Measurements from ENCODE around the gene SP9. TPM values are rescaled to one million over a fixed set of nuclear protein-coding genes. Genes with fewer than 3 reads are reported as not detected.

The SP9 gene
- total RNA-seq, 1 experiment from 2014 or later, result not detected

DNA sequence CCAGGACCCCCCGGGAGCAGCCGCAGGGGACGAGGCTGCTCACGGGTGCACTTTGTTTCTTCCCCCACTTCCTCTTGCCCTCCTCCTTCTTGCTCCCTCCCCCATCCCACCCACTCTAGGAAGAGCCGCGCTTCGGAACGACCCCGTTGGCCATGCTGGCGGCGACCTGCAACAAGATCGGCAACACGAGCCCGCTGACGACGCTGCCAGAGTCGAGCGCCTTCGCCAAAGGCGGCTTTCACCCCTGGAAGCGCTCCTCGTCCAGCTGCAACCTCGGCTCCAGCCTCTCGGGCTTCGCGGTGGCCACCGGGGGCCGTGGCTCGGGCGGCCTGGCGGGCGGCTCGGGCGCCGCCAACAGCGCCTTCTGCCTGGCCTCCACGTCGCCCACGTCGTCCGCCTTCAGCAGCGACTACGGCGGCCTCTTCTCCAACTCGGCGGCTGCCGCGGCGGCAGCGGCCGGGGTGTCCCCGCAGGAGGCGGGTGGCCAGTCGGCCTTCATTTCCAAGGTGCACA lies 1.3 kb downstream of the SP9 start:
- no peak overlapping the region for H3K4me3 ChIP-seq

DNA sequence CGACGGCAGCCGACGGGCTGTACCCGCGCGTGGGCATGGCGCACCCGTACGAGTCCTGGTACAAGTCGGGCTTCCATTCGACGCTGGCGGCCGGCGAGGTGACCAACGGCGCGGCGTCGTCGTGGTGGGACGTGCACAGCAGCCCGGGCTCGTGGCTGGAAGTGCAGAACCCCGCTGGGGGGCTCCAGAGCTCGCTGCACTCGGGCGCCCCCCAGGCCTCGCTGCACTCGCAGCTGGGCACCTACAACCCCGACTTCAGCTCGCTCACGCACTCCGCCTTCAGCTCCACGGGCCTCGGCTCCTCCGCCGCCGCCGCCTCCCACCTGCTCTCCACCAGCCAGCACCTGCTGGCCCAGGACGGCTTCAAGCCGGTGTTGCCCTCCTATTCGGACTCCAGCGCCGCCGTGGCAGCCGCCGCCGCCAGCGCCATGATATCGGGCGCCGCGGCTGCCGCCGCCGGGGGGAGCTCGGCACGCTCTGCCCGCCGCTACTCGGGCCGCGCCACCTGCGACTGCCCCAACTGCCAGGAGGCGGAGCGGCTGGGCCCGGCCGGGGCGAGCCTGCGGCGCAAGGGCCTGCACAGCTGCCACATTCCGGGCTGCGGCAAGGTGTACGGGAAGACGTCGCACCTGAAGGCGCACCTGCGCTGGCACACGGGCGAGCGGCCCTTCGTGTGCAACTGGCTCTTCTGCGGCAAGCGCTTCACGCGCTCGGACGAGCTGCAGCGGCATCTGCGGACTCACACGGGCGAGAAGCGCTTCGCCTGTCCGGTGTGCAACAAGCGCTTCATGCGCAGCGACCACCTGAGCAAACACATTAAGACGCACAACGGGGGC lies 2.0 kb downstream of the SP9 start:
- TF ChIP-seq EZH2 (IDR thresholded peaks at IDR 0.05; ENCODE audit: low read depth), result no peak
- TF ChIP-seq, protein P1, sequence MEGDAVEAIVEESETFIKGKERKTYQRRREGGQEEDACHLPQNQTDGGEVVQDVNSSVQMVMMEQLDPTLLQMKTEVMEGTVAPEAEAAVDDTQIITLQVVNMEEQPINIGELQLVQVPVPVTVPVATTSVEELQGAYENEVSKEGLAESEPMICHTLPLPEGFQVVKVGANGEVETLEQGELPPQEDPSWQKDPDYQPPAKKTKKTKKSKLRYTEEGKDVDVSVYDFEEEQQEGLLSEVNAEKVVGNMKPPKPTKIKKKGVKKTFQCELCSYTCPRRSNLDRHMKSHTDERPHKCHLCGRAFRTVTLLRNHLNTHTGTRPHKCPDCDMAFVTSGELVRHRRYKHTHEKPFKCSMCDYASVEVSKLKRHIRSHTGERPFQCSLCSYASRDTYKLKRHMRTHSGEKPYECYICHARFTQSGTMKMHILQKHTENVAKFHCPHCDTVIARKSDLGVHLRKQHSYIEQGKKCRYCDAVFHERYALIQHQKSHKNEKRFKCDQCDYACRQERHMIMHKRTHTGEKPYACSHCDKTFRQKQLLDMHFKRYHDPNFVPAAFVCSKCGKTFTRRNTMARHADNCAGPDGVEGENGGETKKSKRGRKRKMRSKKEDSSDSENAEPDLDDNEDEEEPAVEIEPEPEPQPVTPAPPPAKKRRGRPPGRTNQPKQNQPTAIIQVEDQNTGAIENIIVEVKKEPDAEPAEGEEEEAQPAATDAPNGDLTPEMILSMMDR (conservative IDR thresholded peaks at IDR 0.05), result no peak
- H4K20me1 ChIP-seq (ENCODE audit: insufficient read depth), result no peaks in the 10 kb centered on the region
- no peaks in the 10 kb centered on the region for H3K4me1 ChIP-seq (replicated peaks; ENCODE audit: insufficient read depth)
- H3K27me3 ChIP-seq (ENCODE audit: insufficient read depth, low read depth), result peaks cover under 1% of the 10 kb centered on the region; the same call in 1 of the 2 replicates
- H3F3A ChIP-seq (ENCODE audit: insufficient read depth, low read depth), result no peaks in the 10 kb centered on the region
- DNase-seq, result peak in 1 of 2 experiments; percentile 42
- intact Hi-C loops (cut with micrococcal nuclease; ENCODE audit: unreplicated experiment), result no loop called here
- H3K79me2 ChIP-seq (ENCODE audit: low read depth), result no peaks in the 10 kb centered on the region
- H3K36me3 ChIP-seq (ENCODE audit: low read depth), result no peaks in the 10 kb centered on the region
- no peak overlapping the region for H2AFZ ChIP-seq
- no peak overlapping the region for H3K27ac ChIP-seq
- H3K4me2 ChIP-seq, result no peak overlapping the region
- H3K9me3 ChIP-seq (ENCODE audit: insufficient read depth, low read depth), result no peaks in the 10 kb centered on the region
- no TSS peak for BruUV-seq (replicated peaks)
- no peak overlapping the region for H3K4me3 ChIP-seq
- no peaks in the 10 kb centered on the region for H3K9me2 ChIP-seq (ENCODE audit: insufficient read depth)
- ChIA-PET POLR2A (ENCODE audit: unreplicated experiment) (no interaction called here), CTCF (interaction anchor here (0.6 to 0.7 kb wide), 3 partner anchors 276 to 1232 kb away, joined by 3 to 5 read pairs (median 4); no protein-coding TSS in a partner anchor)

More for the DNA sequence above, 1.3 kb downstream of the SP9 start:
- TF ChIP-seq, protein P1 (conservative IDR thresholded peaks at IDR 0.05), result no peak
- no peak for TF ChIP-seq EZH2 (IDR thresholded peaks at IDR 0.05; ENCODE audit: low read depth)
- no peak for DNase-seq
- no peak overlapping the region for H3K27ac ChIP-seq
- no TSS peak for BruUV-seq (replicated peaks)
- ChIA-PET POLR2A (ENCODE audit: unreplicated experiment) (no interaction called here), CTCF (no interaction called here)
- peaks cover 5% of the 10 kb centered on the region; the same call in 1 of the 2 replicates for H3K27me3 ChIP-seq (ENCODE audit: insufficient read depth, low read depth)
- H3K79me2 ChIP-seq (ENCODE audit: low read depth), result no peaks in the 10 kb centered on the region
- no peaks in the 10 kb centered on the region for H3K4me1 ChIP-seq (replicated peaks; ENCODE audit: insufficient read depth)
- H3K4me2 ChIP-seq, result no peak overlapping the region
- no peaks in the 10 kb centered on the region for H3K36me3 ChIP-seq (ENCODE audit: low read depth)
- no peak overlapping the region for H2AFZ ChIP-seq
- H4K20me1 ChIP-seq (ENCODE audit: insufficient read depth), result no peaks in the 10 kb centered on the region
- no peaks in the 10 kb centered on the region for H3F3A ChIP-seq (ENCODE audit: insufficient read depth, low read depth)
- intact Hi-C loops (cut with micrococcal nuclease; ENCODE audit: unreplicated experiment), result no loop called here
- H3K9me2 ChIP-seq (ENCODE audit: insufficient read depth), result no peaks in the 10 kb centered on the region
- H3K9me3 ChIP-seq (ENCODE audit: insufficient read depth, low read depth), result no peaks in the 10 kb centered on the region

DNA sequence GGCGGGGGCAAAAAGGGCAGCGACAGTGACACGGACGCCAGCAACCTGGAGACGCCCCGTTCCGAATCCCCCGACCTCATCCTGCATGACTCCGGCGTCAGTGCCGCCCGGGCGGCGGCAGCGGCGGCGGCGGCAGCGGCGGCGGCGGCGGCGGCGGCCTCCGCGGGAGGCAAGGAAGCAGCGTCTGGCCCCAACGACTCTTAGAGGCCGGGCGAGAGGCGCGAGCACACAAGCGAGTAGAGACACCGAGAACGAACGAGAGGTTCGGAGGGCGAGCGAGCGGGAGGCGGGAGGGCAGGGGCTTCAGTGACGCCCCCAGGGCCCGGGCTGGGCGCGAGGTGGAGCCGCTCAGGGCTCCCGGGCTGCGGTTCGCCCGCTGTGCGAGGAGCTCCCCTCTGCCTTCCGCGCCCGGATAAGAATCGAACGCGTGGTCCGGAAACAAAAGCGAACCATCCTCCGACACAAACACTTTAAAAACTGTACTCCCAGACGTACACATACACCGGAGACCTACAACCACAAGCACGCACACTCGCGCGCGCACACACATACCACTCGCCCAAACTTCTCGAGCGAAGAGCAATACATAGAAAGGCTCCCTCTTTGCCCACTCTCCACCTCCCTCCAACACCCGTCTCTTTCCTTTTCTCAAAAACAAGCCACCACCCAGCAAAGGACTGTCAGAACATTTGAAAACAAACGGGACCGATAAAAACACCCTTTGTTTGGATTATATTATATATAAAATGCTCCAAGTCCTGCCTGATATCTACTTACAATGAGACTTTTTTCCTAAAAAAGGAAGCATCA lies 2.8 kb downstream of the SP9 start:
- Histone ChIP-seq H3F3A (ENCODE audit: insufficient read depth, low read depth) (no peaks in the 10 kb centered on the region), H3K4me1 (replicated peaks; ENCODE audit: insufficient read depth) (no peaks in the 10 kb centered on the region), H2AFZ (no peak overlapping the region), H3K27ac (no peak overlapping the region), H3K27me3 (ENCODE audit: insufficient read depth, low read depth) (no peaks in the 10 kb centered on the region), H3K36me3 (ENCODE audit: low read depth) (no peaks in the 10 kb centered on the region), H3K4me3 (no peak overlapping the region), H3K9me2 (ENCODE audit: insufficient read depth) (no peaks in the 10 kb centered on the region), H4K20me1 (ENCODE audit: insufficient read depth) (no peaks in the 10 kb centered on the region), H3K4me2 (no peak overlapping the region), H3K9me3 (ENCODE audit: insufficient read depth, low read depth) (no peaks in the 10 kb centered on the region), H3K79me2 (ENCODE audit: low read depth) (no peaks in the 10 kb centered on the region)
- CTCF ChIA-PET, result interaction anchor here (0.6 to 0.7 kb wide), 3 partner anchors 277 to 1233 kb away, joined by 3 to 5 read pairs (median 4); no protein-coding TSS in a partner anchor
- DNase-seq, result no peak
- POLR2A ChIA-PET (ENCODE audit: unreplicated experiment), result no interaction called here
- intact Hi-C loops (cut with micrococcal nuclease; ENCODE audit: unreplicated experiment), result no loop called here
- no TSS peak for BruUV-seq (replicated peaks)
- TF ChIP-seq EZH2 (IDR thresholded peaks at IDR 0.05; ENCODE audit: low read depth), result no peak
- TF ChIP-seq, protein P1 (conservative IDR thresholded peaks at IDR 0.05), result no peak

All from PC-9 (cell line).